ENCODE measurements around the gene EFNA1. TPM values are rescaled to one million over a fixed set of nuclear protein-coding genes. Genes with fewer than 3 reads are reported as not detected.

The EFNA1 gene, protein sequence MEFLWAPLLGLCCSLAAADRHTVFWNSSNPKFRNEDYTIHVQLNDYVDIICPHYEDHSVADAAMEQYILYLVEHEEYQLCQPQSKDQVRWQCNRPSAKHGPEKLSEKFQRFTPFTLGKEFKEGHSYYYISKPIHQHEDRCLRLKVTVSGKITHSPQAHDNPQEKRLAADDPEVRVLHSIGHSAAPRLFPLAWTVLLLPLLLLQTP
- total RNA-seq: 0.50 and 0.77 TPM in 2 replicates
- long read RNA-seq, partial matches to known transcripts: 0 of 1 reads
- long read RNA-seq, other reads (novel, unspliced or antisense): 1 of 1 reads

DNA sequence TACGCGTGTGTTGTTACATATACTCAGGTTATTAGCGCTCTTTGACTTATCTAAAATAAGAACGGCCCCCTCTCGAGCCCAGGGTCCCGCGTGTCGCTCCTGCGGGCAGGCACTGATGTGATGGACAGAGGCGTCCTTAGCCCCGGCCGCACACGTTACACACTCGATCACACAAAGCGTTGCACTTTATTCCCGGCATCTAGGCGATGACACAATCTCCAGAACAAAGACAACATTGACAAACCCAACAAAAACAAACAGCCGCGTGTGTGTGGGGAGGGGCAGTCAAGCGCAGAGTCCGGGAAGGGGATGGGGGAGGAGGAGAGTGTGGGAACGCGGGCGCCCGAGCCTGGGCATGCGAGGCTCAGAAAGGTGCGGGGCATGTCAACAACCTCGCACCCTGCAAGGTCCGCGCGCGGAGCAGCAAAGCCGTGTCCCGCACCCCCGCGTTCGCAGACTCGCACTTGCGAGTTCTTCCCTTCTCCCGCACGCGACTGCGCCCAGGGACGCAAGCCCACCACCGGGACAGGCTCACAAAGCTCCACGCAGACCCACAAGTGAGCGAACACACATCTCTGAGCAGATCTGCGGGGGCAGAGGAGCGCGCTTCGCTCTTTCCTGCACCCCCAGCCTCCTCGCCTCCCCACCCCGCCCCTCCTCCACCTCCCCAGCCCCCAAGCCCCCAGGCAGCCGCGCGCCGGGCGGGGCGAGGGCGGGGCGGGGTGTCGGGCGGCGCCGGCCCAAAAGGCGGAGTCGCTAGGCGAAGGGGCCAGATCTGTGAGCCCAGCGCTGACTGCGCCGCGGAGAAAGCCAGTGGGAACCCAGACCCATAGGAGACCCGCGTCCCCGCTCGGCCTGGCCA is at the start of gene EFNA1:
Gene EFNA1, plus strand, starts transcription at position 772 of the 862 bp plus-strand sequence. CDS start 102 bp downstream, outside the sequence.
- H3K4me1 Mint-ChIP-seq: peaks cover 37% of the 10 kb centered on the region

DNA sequence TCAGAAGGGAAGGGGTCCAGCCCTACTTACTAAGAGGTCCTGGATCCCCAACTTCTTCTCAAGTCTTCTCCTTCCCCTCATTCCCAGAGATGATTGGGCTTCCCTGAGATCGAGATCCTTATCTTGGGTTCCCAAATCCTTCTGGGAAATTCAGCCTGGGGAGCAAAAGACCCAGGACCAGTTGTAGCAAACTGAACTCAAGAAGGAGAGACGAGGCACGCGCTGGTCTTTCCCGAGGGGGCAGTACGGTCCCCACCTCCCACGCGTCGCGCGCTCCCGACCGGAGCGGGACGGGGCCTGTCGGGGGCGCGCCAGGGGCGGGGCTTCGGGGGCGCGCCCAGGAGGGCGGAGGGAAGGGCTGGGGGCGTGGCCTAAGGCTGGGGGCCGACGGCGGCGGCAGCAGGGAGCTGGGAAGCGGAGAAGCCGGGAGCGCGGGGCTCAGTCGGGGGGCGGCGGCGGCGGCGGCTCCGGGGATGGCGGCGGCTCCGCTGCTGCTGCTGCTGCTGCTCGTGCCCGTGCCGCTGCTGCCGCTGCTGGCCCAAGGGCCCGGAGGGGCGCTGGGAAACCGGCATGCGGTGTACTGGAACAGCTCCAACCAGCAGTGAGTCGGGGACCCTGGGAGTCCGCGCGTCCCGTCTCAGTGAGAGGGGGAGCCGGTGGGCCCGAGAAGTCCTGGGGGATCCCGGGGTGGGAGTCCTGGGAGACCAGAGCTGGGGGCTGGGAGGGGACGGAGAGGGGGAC is 49.0 kb upstream of the EFNA1 start, which contains the start of gene EFNA3:
Gene EFNA3, plus strand, starts transcription at position 369 of the 741 bp plus-strand sequence. Its CDS starts 105 bp downstream, at position 474.
- Mint-ChIP-seq H3K27me3 (ENCODE audit: low read depth) (peaks cover 63% of the 10 kb centered on the region), H3K36me3 (ENCODE audit: low read depth) (no peaks in the 10 kb centered on the region), H3K27ac (ENCODE audit: unreplicated experiment) (peak within 1 kb of the TSS; percentile 76), H3K4me3 (peak within 1 kb of the TSS; percentile 91), H3K4me1 (peaks cover 38% of the 10 kb centered on the region), H3K9me3 (no peaks in the 10 kb centered on the region)
- TF ChIP-seq, protein P1, sequence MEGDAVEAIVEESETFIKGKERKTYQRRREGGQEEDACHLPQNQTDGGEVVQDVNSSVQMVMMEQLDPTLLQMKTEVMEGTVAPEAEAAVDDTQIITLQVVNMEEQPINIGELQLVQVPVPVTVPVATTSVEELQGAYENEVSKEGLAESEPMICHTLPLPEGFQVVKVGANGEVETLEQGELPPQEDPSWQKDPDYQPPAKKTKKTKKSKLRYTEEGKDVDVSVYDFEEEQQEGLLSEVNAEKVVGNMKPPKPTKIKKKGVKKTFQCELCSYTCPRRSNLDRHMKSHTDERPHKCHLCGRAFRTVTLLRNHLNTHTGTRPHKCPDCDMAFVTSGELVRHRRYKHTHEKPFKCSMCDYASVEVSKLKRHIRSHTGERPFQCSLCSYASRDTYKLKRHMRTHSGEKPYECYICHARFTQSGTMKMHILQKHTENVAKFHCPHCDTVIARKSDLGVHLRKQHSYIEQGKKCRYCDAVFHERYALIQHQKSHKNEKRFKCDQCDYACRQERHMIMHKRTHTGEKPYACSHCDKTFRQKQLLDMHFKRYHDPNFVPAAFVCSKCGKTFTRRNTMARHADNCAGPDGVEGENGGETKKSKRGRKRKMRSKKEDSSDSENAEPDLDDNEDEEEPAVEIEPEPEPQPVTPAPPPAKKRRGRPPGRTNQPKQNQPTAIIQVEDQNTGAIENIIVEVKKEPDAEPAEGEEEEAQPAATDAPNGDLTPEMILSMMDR (conservative IDR thresholded peaks at IDR 0.05): no peak
- peak; percentile 70 for DNase-seq (ENCODE audit: low read depth, low spot score)

More for the DNA sequence above, at the start of gene EFNA1:
- Mint-ChIP-seq H3K27ac (ENCODE audit: unreplicated experiment) (peak within 1 kb of the TSS; percentile 79), H3K4me3 (peak within 1 kb of the TSS; percentile 88), H3K9me3 (no peaks in the 10 kb centered on the region), H3K27me3 (ENCODE audit: low read depth) (peaks cover 94% of the 10 kb centered on the region), H3K36me3 (ENCODE audit: low read depth) (no peaks in the 10 kb centered on the region)
- TF ChIP-seq, protein P1 (conservative IDR thresholded peaks at IDR 0.05): no peak
- peak; percentile 26 for DNase-seq (ENCODE audit: low read depth, low spot score)

DNA sequence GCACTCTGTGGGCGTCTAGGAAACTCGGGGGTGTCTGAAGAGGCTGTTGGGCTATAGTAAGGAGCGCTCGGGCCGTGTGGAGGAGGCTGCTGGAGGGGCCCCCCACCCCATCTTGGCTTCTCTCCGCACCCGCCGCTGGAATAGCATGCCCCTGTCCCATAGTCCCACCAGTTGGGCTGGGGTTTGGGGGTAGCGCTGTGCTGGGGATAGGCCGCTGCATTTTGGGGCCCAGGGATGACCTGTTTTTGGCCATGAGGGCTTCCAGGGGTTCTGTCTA is 48.5 kb upstream of the EFNA1 start:
- H3K36me3 Mint-ChIP-seq (ENCODE audit: low read depth): no peaks in the 10 kb centered on the region
- TF ChIP-seq, protein P1 (conservative IDR thresholded peaks at IDR 0.05): no peak
- H3K27me3 Mint-ChIP-seq (ENCODE audit: low read depth): peaks cover 68% of the 10 kb centered on the region
- peak overlapping the region; percentile 76 for H3K27ac Mint-ChIP-seq (ENCODE audit: unreplicated experiment)
- no peaks in the 10 kb centered on the region for H3K9me3 Mint-ChIP-seq
- peaks cover 42% of the 10 kb centered on the region for H3K4me1 Mint-ChIP-seq
- peak overlapping the region; percentile 91 for H3K4me3 Mint-ChIP-seq
- DNase-seq (ENCODE audit: low read depth, low spot score): no peak

DNA sequence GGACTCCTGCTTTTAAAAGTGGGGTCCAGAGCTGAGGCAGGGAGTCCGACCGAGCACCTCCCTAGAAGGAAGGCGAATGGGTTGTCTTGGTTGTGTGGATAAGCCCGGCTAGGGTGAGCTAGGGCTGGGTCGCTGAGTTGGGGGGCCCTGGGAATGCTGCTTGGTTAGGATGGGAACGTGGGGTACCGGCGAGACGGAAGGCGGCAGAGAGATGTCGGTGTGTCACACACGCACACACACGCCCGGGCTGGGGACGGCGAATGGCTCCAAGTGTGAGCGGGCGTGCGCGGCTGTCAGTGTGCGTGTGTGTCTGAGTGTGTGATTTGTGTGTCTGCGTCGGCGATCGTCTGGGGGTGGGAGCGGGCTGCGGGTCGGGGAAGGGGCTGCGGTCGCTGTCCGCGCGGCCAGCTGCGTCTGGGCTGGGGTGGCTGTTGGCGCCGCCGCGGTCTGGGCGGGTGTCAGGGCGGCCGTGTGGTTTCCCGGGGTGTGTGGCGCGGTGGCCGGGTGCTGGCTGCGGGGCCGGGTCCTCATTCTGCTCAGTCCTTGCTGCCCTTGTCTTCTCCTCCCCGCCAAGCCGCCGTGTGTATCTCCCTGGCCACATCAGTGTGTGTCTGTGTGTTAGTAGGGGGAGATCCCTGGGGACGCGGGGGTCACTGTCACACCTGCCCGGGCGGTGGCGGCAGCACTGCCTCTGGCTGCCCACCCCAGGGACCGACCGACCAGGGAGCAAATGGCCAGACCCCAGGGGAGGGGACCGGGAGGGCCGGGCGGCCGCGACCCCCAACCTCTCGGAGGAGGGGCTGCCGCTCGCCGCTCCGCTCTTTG is 48.0 kb upstream of the EFNA1 start:
- Mint-ChIP-seq H3K4me3 (peak overlapping the region; percentile 91), H3K9me3 (no peaks in the 10 kb centered on the region), H3K27me3 (ENCODE audit: low read depth) (peaks cover 70% of the 10 kb centered on the region), H3K27ac (ENCODE audit: unreplicated experiment) (peak overlapping the region; percentile 76), H3K4me1 (peaks cover 48% of the 10 kb centered on the region), H3K36me3 (ENCODE audit: low read depth) (no peaks in the 10 kb centered on the region)
- DNase-seq (ENCODE audit: low read depth, low spot score): no peak
- TF ChIP-seq, protein P1 (conservative IDR thresholded peaks at IDR 0.05): no peak
